Stomach smooth muscle (tissue), 2 donors: Measurements from ENCODE around the gene CLEC16A.

Experiments
- H3K27ac ChIP-seq: one replicate; pipeline ENCODE4 v1.7.0; 2013; ENCODE audit warnings: mild to moderate bottlenecking, low read length, inconsistent platforms
- H3K27me3 ChIP-seq, 2 donors: one replicate each; pipeline ENCODE4 v1.7.0; 2013; ENCODE audit warnings: low read length in 2 of 2; ENCODE audit not compliant: insufficient read depth in 2 of 2, control insufficient read depth in 1 of 2
- H3K36me3 ChIP-seq, 2 donors: one replicate each; pipeline ENCODE4 v1.7.0; 2013; ENCODE audit warnings: low read length in 2 of 2; ENCODE audit not compliant: control insufficient read depth in 2 of 2, insufficient read depth in 2 of 2
- H3K4me1 ChIP-seq: one replicate; pipeline ENCODE4 v1.7.0; 2013; ENCODE audit warnings: low read length; ENCODE audit not compliant: control insufficient read depth, insufficient read depth
- H3K4me3 ChIP-seq, 2 donors: one replicate each; pipeline ENCODE4 v1.7.0; 2013; ENCODE audit warnings: low read length in 2 of 2
- H3K9ac ChIP-seq, 2 donors: one replicate each; pipeline ENCODE4 v1.7.0; 2013; ENCODE audit warnings: low read length in 2 of 2, mild to moderate bottlenecking in 1 of 2
- H3K9me3 ChIP-seq, 2 donors: one replicate each; pipeline ENCODE4 v1.7.0; 2013; ENCODE audit warnings: low read length in 2 of 2; ENCODE audit not compliant: control insufficient read depth in 2 of 2
- donor health status: healthy.
- donor health status: Pancreatic carcinoma.

CLEC16A gene

GRCh38 chr16:11225677-11226549 is 281.5 kb downstream of the CLEC16A start:
- Histone ChIP-seq H3K27ac (no peak overlapping the region), H3K9me3 (no peaks in the 10 kb centered on the region), H3K36me3 (no peaks in the 10 kb centered on the region), H3K4me1 (no peaks in the 10 kb centered on the region), H3K9ac (no peak overlapping the region), H3K27me3 (no peaks in the 10 kb centered on the region), H3K4me3 (peak overlapping the region in 1 of 2 donors; percentile 22)

DNA sequence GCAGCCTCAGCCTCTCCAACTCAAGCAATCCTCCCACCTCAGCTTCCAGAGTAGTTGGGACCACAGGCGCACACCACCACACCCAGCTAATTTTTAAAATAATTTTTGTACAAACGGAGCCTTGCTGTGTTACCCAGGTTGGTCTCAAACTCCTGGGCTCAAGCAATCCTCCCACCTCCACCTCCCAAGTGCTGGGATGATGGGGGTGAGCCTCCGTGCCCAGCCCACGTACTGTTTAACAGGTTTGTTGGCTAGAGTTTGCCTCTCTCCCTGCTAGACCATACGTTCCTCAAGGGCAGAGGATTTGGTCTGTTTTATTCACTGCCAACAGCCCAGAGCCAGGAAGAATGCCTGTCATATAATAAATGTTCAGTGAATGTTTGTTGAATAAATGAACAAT is 285.1 kb downstream of the CLEC16A start:
- Histone ChIP-seq H3K36me3 (no peaks in the 10 kb centered on the region), H3K27me3 (no peaks in the 10 kb centered on the region), H3K4me1 (no peaks in the 10 kb centered on the region), H3K4me3 (no peak overlapping the region), H3K27ac (no peak overlapping the region), H3K9me3 (no peaks in the 10 kb centered on the region), H3K9ac (no peak overlapping the region)

DNA sequence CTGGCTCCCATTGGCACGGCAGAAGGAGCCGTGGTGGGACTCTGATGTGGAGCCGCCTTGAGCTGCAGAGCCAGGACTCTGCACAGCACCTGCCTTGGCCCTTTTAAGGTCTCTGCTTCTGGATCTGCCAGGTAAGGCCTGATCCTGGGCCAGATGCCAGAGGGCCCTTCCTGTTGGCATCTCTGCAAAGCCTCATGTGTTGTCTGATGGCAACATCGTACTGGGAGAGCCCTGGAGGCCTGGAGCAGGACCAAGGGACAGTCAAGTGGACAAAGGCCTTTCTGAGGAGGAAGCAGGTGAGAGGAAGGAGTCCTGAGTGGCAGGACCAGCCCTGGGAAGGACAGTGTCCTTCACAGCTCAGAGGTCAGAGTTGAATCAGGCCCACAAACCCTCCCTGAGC is 285.5 kb downstream of the CLEC16A start:
- no peak overlapping the region for H3K9ac ChIP-seq
- no peak overlapping the region for H3K27ac ChIP-seq
- H3K9me3 ChIP-seq, result no peaks in the 10 kb centered on the region
- no peaks in the 10 kb centered on the region for H3K36me3 ChIP-seq
- no peaks in the 10 kb centered on the region for H3K27me3 ChIP-seq
- H3K4me3 ChIP-seq, result no peak overlapping the region
- H3K4me1 ChIP-seq, result no peaks in the 10 kb centered on the region

DNA sequence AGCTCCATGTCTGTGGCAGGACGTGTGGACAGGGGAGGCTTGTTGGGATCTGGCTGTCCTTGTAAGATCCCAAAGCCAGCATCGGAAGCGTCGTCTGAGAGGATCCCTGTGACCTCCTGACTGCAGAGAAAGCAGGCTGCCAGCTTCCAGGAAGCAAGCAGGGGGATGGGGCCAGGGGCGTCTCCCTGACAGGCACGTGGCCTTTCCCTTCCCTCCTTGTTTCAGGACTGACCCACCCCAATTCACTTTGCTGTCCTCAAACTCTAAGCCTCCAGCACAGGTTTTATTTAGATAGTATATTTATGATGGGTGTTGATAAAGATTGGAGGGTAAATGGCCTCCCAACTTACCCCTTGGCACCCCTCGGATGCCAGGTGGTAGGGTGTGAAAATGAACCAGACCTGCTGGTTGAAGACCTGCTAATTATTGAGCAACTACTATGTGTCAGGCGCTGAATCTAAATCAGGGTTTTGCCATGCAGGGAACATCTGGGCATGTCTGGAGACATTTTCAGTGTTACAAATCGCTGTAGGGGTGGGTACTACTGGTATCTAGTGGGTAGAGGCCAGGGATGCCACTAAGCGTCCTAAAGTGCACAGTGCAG is 287.1 kb downstream of the CLEC16A start:
- no peaks in the 10 kb centered on the region for H3K4me1 ChIP-seq
- no peaks in the 10 kb centered on the region for H3K36me3 ChIP-seq
- H3K27ac ChIP-seq, result no peak overlapping the region

More for the DNA sequence above, 287.1 kb downstream of the CLEC16A start:
- Histone ChIP-seq H3K9ac (no peak overlapping the region), H3K27me3 (no peaks in the 10 kb centered on the region), H3K9me3 (no peaks in the 10 kb centered on the region), H3K4me3 (no peak overlapping the region)
